Common myeloid progenitor, CD34-positive (primary cell): Measurements from ENCODE around the gene CASK.
A peak's percentile ranks its signal among the peaks of the same experiment; 100 is the strongest.

Source experiments
- CTCF ChIA-PET: fragments of 350-600 bp; sonication (Branson Sonifier 250); formaldehyde crosslinking; loops from one replicate; lab custom pipeline; 2021; ENCODE audit warnings: antibody characterized with exemption; lab: Charles Lee
- POLR2A ChIA-PET: fragments of 350-600 bp; sonication (Branson Sonifier 250); formaldehyde crosslinking; loops from one replicate; lab custom pipeline; 2021; ENCODE audit warnings: antibody characterized with exemption; lab: Charles Lee
- DNase-seq, 3 donors: peaks; one replicate each; pipeline versions ENCODE4 v3.0.0 to v3.0.0-alpha.2; 2013
- H3K27ac ChIP-seq, 2 experiments: 1 replicate in 1 of 2; 2 replicates in 1 of 2; pipeline ENCODE4 v1.7.0; 2013; ENCODE audit warnings: inconsistent platforms in 2 of 2, low read length in 2 of 2, mild to moderate bottlenecking in 2 of 2, low read depth in 1 of 2, moderate library complexity in 1 of 2; ENCODE audit not compliant: severe bottlenecking in 2 of 2, insufficient read depth in 1 of 2, poor library complexity in 1 of 2
- H3K27me3 ChIP-seq, 5 experiments: replicated peaks in 2 of 5; 1 replicate in 3 of 5; 2 replicates in 2 of 5; pipeline versions ENCODE4 v1.6.1 to v1.7.0; 2013; ENCODE audit warnings: low read length in 4 of 5, mild to moderate bottlenecking in 2 of 5, moderate library complexity in 2 of 5, inconsistent platforms in 1 of 5; ENCODE audit not compliant: insufficient read depth in 5 of 5, control insufficient read depth in 4 of 5
- H3K36me3 ChIP-seq, 4 experiments: 1 replicate in 2 of 4; 2 replicates in 2 of 4; pipeline versions ENCODE4 v1.6.1 to v1.7.0; 2013; ENCODE audit warnings: low read length in 3 of 4, control low read depth in 1 of 4, mild to moderate bottlenecking in 1 of 4; ENCODE audit not compliant: control insufficient read depth in 4 of 4, insufficient read depth in 4 of 4
- H3K4me1 ChIP-seq, 4 experiments: 1 replicate in 3 of 4; 2 replicates in 1 of 4; pipeline versions ENCODE4 v1.6.1 to v1.7.1; 2013; ENCODE audit warnings: low read length in 3 of 4, mild to moderate bottlenecking in 3 of 4, control low read depth in 1 of 4, inconsistent platforms in 1 of 4, moderate library complexity in 1 of 4; ENCODE audit not compliant: control insufficient read depth in 4 of 4, insufficient read depth in 4 of 4; ENCODE audit errors: control extremely low read depth in 1 of 4
- H3K4me3 ChIP-seq, 7 experiments: 1 replicate in 4 of 7; 2 replicates in 3 of 7; pipeline versions ENCODE4 v1.5.1 to v1.7.0; 2013; ENCODE audit warnings: mild to moderate bottlenecking in 7 of 7, low read length in 6 of 7, moderate library complexity in 6 of 7, inconsistent platforms in 2 of 7, low read depth in 2 of 7, control low read depth in 1 of 7; ENCODE audit not compliant: insufficient read depth in 4 of 7, control insufficient read depth in 1 of 7; ENCODE audit errors: extremely low read depth in 1 of 7
- H3K9me3 ChIP-seq, 5 experiments: 1 replicate in 4 of 5; 2 replicates in 1 of 5; pipeline versions ENCODE4 v1.6.1 to v1.7.1; 2013; ENCODE audit warnings: low read length in 4 of 5, mild to moderate bottlenecking in 2 of 5, inconsistent platforms in 1 of 5, low read depth in 1 of 5, moderate library complexity in 1 of 5; ENCODE audit not compliant: control insufficient read depth in 4 of 5, insufficient read depth in 2 of 5; ENCODE audit errors: control extremely low read depth in 1 of 5
- WGBS: methylation state at CpG from one replicate; pipeline ENCODE4 v1.1.5; 2013; ENCODE audit not compliant: insufficient coverage; 5-methylcytosine and 5-hydroxymethylcytosine counted together

CASK gene

DNA sequence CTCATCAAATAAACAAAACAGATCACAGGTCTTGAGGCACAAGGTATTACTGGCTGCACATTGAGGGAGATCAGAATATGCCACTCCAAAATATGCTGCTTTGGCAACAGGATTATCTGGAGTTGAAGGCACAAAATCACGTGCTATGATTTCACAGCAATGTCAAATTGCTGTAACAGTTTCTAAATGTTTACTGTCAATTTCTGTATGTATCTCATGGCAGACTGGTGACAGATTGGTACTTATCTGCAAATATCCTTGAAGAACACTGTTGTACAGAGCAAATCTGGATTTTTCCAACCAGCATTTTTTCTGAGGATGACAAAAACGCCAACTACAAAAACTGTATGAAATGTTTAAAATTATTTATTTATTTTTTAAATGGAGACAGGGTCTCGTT lies 172.6 kb downstream of the CASK start:
- 80% methylated on average over 1 of the region's 3 CpGs for WGBS
- ChIA-PET POLR2A (no interaction called here), CTCF (no interaction called here)
- no peaks in the 10 kb centered on the region for H3K9me3 ChIP-seq
- no peak overlapping the region for H3K4me3 ChIP-seq
- no peak for DNase-seq
- no peaks in the 10 kb centered on the region for H3K36me3 ChIP-seq
- no peak overlapping the region for H3K27ac ChIP-seq
- peaks cover 0 to 2% (median 0%) of the 10 kb centered on the region in 5 experiments for H3K27me3 ChIP-seq
- no peaks in the 10 kb centered on the region for H3K4me1 ChIP-seq

- DNase-seq = no peak
- Histone ChIP-seq H3K36me3 (no peaks in the 10 kb centered on the region), H3K9me3 (no peaks in the 10 kb centered on the region), H3K27ac (no peak overlapping the region), H3K27me3 (peaks cover 0 to 2% (median 0%) of the 10 kb centered on the region in 5 experiments), H3K4me1 (peaks cover 0 to 3% (median 0%) of the 10 kb centered on the region in 4 experiments), H3K4me3 (no peak overlapping the region)
- POLR2A ChIA-PET = no interaction called here
- 100% methylated on average over 1 of the region's 1 CpG for WGBS
- CTCF ChIA-PET = no interaction called here
Measured at GRCh38 chrX:41739871-41740270, 183.5 kb downstream of the CASK start.

- POLR2A ChIA-PET = no interaction called here
- no peaks in the 10 kb centered on the region for H3K36me3 ChIP-seq
- peak in 2 of 3 donors; percentile 28 to 47 for DNase-seq
- H3K4me3 ChIP-seq = no peak overlapping the region
- H3K27me3 ChIP-seq = peaks cover 0 to 2% (median 0%) of the 10 kb centered on the region in 5 experiments
- H3K27ac ChIP-seq = no peak overlapping the region
- no peaks in the 10 kb centered on the region for H3K9me3 ChIP-seq
- H3K4me1 ChIP-seq = peaks cover 0 to 12% (median 0%) of the 10 kb centered on the region in 4 experiments
- 64% methylated on average over 6 of the region's 7 CpGs for WGBS
- CTCF ChIA-PET = interaction anchor here (1.2 kb wide), 1 partner anchor 23 kb away, joined by 3 read pairs; no protein-coding TSS in a partner anchor
Measured at GRCh38 chrX:41737065-41737464, 186.3 kb downstream of the CASK start.

GRCh38 chrX:41734530-41734929 lies 188.8 kb downstream of the CASK start:
- no peak overlapping the region for H3K27ac ChIP-seq
- peak; percentile 22 to 51 (median 46) for DNase-seq
- no peaks in the 10 kb centered on the region for H3K9me3 ChIP-seq
- H3K4me3 ChIP-seq = no peak overlapping the region
- ChIA-PET POLR2A (no interaction called here), CTCF (interaction anchor here (1.6 kb wide), 1 partner anchor 176 kb away, joined by 4 read pairs; no protein-coding TSS in a partner anchor)
- peaks cover 0 to 12% (median 0%) of the 10 kb centered on the region in 4 experiments for H3K4me1 ChIP-seq
- H3K27me3 ChIP-seq = no peaks in the 10 kb centered on the region
- no CpG with 5 or more reads among the region's 1 CpG for WGBS
- H3K36me3 ChIP-seq = no peaks in the 10 kb centered on the region

GRCh38 chrX:41733939-41734338 lies 189.4 kb downstream of the CASK start:
- CTCF ChIA-PET = no interaction called here
- Histone ChIP-seq H3K27me3 (no peaks in the 10 kb centered on the region), H3K27ac (no peak overlapping the region), H3K4me3 (no peak overlapping the region), H3K36me3 (no peaks in the 10 kb centered on the region), H3K4me1 (peaks cover 0 to 12% (median 0%) of the 10 kb centered on the region in 4 experiments), H3K9me3 (no peaks in the 10 kb centered on the region)
- peak in 2 of 3 donors; percentile 30 to 45 for DNase-seq
- POLR2A ChIA-PET = no interaction called here
- WGBS = 80% methylated on average over 1 of the region's 1 CpG

DNA sequence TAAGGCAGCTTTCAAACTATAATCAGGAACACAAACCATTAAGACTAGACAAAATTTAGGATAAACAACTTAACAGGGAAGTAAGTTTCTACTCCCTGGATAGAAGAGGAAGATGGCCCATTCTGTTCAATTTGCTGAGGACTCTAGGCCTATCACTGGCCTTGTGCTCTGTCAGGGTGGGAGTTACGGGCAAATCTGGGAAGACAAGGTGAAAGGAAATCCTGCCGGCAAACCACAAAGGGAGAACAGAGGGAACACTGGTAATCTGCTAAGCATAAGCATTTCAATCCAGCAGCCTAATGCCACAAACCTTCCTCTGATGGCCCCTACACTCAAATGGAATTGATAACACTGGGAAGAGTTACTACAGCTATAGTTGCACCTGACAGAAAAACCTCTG lies 191.1 kb downstream of the CASK start:
- POLR2A ChIA-PET = no interaction called here
- 67% methylated on average over 1 of the region's 2 CpGs for WGBS
- H3K27me3 ChIP-seq = no peaks in the 10 kb centered on the region
- CTCF ChIA-PET = no interaction called here
- peaks cover 0 to 12% (median 0%) of the 10 kb centered on the region in 4 experiments for H3K4me1 ChIP-seq
- H3K27ac ChIP-seq = no peak overlapping the region
- no peaks in the 10 kb centered on the region for H3K36me3 ChIP-seq
- DNase-seq = no peak
- no peaks in the 10 kb centered on the region for H3K9me3 ChIP-seq
- H3K4me3 ChIP-seq = no peak overlapping the region

- Histone ChIP-seq H3K4me3 (no peak overlapping the region), H3K9me3 (no peaks in the 10 kb centered on the region), H3K27ac (no peak overlapping the region), H3K4me1 (peaks cover 0 to 10% (median 0%) of the 10 kb centered on the region in 4 experiments), H3K27me3 (no peaks in the 10 kb centered on the region), H3K36me3 (no peaks in the 10 kb centered on the region)
- no peak for DNase-seq
- 83% methylated on average over 1 of the region's 2 CpGs for WGBS
- ChIA-PET CTCF (interaction anchor here (0.6 kb wide), 2 partner anchors 25 to 213 kb away, joined by 3 read pairs; no protein-coding TSS in a partner anchor), POLR2A (no interaction called here)
Measured at GRCh38 chrX:41730081-41730480, 193.3 kb downstream of the CASK start.
